SK-N-MC (cell line): Measurements from ENCODE around the gene PLXNA2.

Source experiments
- EZH2 ChIP-seq: fragments of 200-600 bp; sonication (generic); IDR thresholded peaks from one replicate; pipeline ENCODE4 v1.6.1; 2017; ENCODE audit warnings: antibody characterized with exemption
- FOXP2 ChIP-seq: optimal IDR thresholded peaks from 2 replicates; pipeline ENCODE3; 2011; ENCODE audit warnings: mild to moderate bottlenecking, moderate library complexity; ENCODE audit not compliant: insufficient read depth; ENCODE audit errors: extremely low read length, control extremely low read depth
- POLR2AphosphoS5 ChIP-seq: IDR thresholded peaks from 2 replicates; pipeline ENCODE4 v1.6.1; 2012; ENCODE audit warnings: mild to moderate bottlenecking, low read depth, low read length, borderline replicate concordance

DNA sequence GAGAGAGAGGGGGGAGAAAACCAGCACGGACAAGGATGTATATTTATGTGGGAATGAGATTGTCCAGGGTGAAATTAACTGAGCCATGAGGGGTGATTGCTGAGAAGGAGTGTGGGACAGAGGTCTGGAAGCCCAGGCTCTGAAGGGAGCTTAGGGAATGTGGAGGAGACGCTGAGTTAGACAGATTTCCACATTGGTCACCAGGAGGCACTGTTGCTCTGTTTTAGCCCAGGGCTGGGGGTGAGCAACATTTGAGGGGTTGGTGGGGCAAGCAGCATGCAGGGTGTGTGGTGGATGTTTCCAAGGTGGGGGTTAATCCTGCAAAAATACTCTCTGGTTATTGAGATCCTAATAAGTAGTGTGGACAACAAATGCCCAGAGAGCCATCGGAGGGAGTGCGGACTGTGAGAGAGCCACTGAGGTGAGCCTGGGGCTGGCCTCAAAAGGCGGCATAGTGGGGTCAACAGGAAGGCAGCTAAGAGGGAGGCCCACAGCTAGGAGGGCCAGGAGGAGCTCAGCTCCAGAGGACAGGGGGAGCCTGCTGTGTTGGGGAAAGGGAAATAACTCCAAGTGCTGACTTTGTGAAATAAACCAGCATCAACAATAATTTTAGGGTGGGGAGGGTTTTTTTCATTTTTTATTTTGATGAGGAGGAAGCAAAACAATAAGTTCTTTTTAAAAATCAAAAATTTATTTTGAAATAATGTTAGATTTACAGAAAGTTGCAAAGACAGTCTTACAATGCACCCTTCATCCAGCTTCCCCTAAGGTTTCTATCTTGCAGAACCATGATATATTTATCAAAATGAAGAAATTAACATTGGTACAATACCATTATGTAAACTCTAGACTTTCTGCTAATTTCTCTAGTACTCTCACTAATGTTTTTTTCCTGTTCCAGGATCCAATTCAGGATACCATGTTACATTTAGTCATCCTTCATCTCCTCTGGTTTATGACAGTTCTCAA, 250.4 kb downstream of the PLXNA2 start:
- TF ChIP-seq POLR2AphosphoS5 (no peak), EZH2 (no peak), FOXP2 (no peak)
